GM19463 (cell line): ENCODE results near the gene ANKRD39.

Experiments used
- ATAC-seq: cut with Tn5 transposase; IDR thresholded peaks from one replicate; pipeline ENCODE4 v1.9.1; 2021; ENCODE audit warnings: mild to moderate bottlenecking, moderate library complexity; ENCODE audit not compliant: unreplicated experiment

Gene ANKRD39

DNA sequence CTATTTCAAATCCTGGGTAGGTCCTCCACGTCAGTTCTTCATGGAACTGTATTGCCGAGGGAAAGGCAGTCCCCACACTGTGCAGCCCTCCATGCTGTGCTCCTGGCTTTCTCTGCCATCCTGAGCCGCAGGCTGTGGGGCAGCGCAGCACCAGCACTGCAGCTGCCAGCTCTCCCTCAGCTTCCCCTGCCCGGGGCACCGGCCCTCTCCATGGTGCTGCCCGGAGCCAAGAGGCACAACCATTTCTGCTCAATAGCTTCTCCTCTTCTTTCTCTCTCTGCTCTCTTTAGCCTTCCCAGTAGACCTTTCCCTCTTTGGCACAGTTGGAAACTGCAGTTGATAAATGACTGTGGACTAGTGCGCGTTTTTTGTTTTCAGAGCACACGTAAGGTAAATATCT lies 26.1 kb downstream of the ANKRD39 start:
- ATAC-seq: no peak

DNA sequence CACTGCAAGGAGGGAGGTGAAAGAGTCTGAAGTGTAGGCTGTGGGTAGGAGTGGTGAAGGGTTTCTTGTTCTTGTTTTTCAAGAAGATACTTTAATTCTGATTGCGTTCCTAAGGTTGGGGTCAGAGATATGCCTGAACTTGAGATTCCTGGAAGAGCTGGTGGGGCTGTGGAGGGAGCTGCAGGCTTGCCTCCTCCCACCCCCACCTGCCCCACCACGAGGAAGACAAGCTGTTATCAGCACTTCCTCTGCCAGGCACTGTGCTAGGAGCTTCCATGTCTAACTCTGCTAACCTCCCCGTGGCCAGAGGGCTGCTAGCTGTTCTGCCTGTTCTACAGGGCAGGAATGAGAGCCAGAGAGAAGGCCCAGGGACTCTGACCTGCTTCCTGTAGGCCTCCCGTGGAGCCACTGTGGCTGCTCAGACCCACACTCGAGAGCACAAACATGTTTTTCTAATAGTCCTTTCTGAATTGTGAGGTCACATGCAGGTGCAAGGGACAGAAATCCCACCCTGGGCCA lies 27.7 kb downstream of the ANKRD39 start:
- no peak for ATAC-seq

DNA sequence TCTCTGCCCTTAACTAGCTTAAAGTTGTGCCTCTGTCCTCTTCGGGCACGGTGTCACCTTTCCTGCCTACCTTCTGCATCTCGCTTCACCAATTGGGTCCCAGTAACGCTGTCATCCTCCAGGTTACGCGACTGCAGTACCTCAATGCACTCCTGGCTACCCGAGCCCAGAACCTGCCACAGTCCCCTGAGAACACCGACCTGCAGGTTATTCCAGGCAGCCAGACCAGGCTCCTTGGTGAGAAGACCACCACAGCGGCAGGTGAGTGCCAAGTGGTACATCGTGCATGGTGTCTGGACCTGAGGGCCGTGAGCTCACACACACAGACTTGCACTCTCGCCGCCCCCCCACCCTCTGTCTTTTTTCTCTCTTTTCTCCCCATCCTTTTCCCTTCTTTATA lies 28.9 kb downstream of the ANKRD39 start:
- ATAC-seq: no peak

DNA sequence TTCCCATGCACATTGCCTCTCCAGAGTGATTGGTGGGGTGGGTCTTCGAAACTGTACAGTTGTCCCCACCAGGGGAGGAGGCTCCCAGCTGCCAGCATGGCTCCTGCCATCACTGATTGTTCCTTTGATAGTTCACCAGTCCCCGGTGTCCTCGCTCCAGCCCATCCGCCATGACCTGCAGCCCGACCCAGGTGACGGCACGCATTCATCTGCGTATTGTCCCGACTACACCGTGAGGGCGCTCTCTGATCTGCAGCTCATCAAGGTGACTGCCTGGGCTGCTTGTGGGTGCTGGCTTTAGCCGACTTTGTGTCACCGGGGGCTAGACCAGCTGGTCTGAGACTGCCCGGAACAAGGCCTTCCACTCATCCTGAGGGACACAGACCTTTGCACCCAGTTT lies 29.4 kb downstream of the ANKRD39 start:
- ATAC-seq: no peak

DNA sequence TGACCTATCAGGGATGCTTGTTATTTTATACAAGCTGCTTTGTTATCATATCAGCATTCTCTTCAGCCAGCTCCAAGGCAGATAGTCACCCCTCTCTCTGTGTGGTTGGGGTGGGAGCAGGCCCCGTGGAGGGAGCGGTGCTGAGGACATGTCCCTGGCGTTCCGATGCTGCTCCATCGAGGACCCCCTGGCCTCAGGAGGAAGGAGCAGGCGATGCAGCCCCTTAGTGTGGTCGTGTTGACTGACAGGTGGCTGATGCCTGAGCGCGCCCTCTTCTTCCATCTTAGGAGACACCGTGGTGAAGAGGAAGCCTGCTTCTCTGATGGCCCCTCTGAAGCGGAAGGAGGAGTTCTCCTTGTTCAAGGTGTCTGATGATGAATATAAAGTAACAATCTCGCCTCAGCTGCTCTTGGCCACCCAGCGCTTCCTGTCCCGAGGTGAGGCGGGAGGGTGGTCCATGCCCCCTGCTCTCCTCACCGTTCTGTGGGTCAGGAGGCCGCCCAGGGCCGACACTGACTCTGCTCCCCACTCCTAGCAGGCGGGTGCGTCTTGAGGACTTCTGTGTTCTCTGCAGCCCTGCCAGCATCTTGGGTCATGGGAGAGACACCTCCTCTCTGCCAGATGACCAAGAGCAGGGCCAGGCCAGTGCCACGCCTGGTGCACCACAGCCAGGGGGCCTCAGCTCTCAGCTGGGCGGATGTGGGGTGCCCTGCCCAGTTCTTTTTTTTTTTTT lies 31.1 kb downstream of the ANKRD39 start:
- no peak for ATAC-seq

DNA sequence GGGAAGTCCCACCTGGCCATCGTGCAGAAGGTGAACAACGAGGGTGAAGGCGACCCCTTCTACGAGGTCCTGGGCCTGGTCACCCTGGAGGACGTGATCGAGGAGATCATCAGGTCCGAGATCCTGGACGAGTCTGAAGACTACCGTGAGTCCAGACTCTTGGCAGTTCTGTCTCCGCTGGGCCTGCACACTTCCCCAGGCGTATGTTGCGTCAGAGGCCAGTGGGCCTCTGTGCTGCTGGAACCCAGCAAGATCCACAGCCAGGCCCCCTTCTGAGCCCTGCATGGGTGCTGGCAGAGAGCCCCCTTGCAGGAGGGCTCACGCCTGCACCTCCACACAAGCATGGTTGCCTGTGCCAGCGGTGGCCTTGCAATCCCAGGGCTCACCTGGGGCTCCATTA lies 32.8 kb downstream of the ANKRD39 start:
- ATAC-seq: no peak

DNA sequence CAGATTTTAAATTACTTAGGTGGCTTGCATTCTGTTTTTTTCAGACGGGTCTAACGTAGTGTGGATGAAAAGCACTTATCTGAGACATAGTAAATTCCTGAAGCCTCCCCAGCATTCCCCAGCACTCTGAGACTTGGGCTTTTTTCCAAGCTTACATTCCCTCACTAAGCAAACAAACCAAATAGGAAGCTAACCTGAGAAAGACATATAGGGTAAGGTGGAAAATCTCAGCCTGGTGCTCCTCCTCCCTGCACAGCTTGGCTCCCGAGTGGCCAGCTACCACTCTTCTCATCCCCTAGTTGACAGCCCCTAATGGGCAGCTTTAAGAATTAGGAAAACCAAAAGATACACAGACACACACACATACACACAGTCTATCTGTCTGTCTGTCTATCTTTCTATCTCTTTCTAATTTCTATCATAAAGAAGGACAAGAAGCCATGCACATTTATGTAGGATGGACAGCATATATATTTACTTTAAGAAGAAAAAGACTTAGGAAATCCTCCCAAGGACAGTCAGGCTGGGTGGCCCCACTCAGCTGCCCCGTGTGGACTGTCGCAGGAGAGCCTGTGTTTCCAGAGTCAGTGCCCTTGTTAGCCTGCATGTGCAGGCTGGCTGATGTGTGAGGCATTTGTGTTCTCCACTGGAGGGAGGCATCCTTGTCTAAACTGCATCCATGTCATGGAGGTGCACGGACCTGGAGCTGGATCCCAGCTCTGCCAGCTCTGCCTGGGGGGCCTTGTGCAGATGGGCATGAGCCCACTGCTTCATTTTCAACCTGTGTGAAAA lies 33.5 kb downstream of the ANKRD39 start:
- ATAC-seq: no peak

DNA sequence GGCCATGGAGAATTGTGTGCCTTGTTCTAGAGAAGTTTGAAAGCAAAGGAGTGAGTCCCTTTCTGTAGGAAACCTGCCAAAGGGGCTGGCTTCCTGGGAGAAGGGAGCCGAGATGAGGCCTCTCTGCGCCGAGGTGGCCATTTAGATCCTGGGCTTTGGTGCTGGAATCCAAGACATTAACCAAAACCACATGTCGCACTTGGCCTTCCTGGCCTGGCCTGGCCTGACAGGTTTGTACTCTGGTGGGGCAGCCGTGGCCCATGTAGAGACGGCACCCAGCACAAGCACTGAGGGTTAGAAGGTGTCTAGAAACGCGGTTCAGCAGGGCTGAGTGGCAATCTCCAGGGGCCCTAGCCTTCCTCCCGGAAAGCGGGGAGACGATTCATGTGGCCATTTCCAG lies 34.6 kb downstream of the ANKRD39 start:
- ATAC-seq: no peak

DNA sequence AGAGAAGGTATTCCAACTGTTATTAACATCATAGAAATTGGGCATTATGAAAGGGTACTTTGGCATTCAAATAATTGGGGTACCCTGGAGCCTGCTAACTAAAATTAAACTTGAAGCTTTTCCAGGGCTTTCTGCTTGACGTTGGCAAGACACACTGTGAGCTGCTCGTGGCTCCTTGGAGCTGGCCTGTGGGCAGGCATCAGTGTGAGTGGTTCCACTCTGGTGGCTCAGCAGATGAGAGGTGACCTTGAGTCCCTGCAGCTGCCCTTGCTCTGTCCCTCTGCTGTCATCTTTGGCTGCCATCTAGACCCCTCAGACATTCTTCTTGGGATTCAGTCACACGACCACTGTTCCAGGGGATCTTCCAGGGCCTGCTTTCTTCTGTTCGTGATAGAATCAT lies 35.0 kb downstream of the ANKRD39 start:
- no peak for ATAC-seq

DNA sequence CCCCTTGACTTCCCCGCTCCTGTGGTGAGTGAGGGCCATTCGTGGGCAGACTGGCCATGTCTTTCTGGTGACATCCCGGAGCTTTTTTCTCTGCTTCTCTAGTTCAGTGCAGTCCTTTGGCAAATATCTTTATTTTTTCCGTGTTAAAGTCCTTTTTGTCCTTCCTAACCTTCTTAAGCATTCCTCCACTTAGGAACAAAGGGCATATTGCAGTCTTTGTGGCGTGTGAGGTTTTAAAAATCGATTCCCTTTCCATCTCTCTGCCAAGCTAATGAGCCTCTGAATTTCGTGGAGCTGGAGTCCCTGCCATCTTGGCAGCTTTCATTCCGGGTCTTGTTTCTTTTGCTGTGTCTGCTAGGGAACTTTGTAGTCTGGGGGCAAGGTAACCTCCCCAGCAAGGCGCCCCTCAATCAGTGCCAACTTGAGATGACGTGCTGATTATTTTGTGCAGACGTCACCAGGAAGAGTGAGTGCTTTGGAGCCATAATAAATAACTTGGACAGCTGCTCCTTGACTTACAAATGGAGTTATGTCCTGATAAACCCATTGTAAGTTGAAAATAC lies 36.6 kb downstream of the ANKRD39 start:
- ATAC-seq: no peak

DNA sequence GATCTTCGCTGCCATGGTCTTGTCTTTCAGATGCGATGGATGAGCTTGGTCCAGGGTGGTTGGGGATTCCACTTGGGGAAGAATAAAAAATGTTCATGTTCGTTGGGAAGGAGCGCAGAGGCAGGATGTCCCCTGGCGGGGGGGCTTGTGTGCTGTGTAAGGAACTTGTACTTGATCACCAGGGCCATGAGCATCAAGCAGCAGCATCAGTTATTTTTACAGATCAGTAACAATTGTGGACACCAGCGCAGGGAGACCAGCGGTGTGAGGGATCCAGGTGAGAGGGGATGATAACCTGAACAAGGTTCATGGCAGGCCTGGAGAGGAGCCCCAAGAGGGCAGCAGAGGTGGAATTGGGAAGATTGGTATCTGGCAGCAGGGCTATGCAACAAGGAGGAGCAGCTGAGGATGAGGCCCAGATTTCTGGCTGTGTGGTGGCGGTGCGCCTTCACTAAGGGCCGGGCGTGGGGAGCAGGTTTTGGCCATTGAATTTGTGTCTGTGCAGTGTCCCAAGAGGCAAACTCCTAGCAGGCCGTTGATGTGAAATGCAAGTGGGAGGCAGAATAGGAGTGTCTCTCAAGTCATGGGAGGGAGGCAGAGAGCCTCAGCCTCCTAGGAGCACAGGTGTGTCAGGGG lies 37.8 kb downstream of the ANKRD39 start:
- ATAC-seq: no peak

DNA sequence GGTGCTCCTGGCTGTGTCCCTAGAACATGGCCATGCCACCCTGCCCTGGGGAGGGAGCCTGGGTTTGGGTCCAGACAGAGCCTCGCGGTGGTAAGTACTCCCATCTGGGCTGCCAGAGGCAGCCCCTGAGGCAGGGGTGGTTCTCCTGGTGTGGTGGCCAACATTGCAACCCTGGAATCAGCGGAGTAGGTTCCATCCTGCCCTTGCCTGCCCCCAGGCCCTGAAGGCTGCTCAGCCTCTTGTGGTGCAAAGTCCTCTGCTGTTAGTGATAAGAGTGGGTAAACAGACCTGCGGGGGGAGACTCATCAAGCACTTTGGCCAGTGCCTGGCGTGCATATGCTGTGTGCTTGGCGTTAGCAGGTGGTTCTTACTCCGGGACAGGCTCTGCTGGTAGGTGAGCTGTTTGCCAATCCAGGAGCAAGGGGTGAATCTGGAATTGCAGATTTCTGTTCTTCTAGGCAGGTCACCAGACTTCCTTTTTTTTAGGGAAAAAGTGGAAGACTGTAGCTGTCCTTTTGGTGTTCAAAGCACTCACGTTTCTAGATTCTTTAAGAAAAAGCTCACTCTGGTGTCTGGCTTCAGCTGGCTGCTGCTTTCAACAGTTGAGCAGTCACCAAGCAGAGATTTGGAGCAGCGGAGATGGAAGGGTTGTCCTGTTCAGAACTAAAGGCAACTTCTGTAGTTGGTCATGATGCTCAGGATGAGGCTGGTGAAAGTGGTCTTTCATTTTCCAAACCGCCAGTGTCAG lies 38.5 kb downstream of the ANKRD39 start:
- ATAC-seq: no peak

DNA sequence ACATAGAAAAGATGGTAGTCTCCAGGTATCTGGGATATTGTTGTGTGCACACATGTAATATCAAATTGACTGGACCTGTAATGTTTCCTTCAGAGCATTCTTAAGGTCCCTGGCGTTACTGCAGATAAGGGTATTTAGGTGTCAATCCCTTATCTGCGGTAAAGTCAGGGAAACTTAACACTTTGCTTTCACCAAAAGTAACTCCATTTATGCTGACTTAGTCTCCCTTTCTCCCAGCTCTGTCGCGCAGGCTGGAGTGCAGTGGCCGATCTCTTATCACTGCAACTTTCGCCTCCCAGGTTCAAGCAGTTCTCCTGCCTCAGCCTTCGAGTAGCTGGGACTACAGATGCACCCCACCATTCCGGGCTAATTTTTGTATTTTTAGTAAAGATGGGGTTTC lies 39.9 kb downstream of the ANKRD39 start:
- no peak for ATAC-seq

DNA sequence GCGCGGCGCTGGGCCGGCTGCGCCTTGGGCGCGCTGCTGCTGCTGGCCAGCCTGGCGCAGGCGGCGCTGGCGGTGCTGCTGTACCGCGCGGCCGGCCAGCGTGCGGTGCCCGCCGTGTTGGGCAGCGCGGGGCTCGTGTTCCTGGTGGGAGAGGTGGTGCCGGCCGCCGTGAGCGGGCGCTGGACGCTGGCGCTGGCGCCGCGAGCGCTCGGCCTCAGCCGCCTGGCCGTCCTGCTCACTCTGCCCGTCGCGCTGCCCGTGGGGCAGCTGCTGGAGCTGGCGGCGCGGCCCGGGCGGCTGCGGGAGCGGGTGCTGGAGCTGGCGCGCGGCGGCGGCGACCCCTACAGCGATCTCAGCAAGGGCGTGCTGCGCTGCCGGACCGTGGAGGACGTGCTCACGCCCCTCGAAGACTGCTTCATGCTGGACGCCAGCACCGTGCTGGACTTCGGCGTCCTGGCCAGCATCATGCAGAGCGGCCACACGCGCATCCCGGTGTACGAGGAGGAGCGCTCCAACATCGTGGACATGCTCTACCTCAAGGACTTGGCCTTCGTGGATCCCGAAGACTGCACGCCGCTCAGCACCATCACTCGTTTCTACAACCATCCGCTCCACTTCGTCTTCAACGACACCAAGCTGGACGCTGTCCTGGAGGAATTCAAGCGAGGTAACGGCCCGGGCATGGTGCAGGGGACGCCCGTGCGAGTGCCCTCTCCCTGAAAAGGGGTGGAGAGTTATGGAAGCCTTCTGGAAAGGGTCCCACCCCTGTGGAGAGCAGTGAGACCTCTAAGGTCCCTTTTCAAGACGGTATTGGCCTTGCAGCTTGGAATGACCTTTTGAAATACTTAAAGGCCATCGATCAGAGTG lies 40.7 kb downstream of the ANKRD39 start:
- no peak for ATAC-seq

DNA sequence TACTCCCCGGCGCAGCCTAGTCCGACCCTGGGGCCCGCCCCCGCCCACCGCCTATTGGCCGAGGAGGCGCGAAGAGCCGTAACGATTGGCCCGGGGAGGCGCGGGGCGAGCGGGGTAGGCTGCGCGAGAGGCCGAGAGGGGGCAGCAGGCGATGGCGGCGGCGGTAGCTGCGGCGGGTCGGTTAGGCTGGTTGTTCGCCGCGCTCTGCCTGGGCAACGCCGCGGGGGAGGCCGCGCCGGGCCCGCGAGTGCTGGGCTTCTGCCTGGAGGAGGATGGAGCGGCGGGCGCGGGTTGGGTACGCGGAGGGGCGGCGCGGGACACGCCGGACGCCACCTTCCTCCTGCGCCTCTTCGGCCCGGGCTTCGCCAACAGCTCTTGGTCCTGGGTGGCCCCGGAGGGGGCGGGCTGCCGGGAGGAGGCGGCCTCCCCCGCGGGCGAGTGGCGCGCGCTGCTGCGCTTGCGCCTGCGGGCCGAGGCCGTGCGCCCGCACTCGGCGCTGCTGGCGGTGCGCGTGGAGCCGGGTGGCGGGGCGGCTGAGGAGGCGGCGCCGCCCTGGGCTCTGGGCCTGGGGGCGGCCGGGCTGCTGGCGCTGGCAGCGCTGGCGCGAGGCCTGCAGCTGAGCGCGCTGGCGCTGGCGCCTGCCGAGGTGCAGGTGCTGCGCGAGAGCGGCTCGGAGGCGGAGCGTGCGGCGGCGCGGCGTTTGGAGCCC lies 41.5 kb downstream of the ANKRD39 start, which contains the start of gene CNNM3:
Gene CNNM3, plus strand, starts transcription at position 142 of the 709 bp plus-strand sequence. Its CDS starts 10 bp downstream, at position 152.
- peak; percentile 88 for ATAC-seq

DNA sequence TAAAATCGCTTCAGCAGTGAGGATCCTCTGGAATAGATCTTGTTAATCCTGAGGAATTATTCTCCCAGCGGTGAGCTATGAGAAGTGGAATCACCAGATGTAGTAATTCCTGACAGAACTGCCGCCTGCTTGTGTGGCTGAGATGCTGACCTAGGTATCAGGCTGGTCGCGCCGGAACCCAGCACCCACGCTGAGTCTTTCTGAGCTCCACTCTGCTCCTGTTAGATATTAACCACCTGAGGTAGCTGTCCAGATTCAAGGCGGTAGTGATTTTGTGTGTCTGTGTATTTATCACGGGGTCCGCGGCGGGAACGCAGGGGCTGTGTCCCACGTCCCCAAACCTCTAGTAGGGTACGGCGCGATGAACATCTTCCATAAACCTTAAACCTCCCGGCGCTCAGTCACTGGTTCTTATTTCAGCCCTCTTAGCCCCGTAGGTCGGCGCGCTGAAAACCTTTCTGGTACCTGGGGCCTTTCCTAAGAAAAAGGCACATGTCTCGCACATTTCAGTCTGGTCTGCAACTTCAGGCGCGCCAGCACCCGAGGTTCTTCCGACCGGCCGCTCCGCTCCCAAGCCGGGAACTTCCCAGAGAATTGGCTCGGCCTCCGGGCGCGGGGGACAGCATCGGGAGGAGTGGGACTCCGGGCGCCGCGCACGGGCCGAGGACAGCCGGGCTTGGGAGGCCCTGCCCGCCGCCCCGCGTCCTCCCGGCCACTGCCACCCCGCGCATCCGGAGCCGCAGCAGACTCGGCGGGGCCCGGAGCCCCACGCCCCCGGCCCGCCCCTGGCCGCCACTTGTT lies 42.3 kb downstream of the ANKRD39 start:
- ATAC-seq: no peak

DNA sequence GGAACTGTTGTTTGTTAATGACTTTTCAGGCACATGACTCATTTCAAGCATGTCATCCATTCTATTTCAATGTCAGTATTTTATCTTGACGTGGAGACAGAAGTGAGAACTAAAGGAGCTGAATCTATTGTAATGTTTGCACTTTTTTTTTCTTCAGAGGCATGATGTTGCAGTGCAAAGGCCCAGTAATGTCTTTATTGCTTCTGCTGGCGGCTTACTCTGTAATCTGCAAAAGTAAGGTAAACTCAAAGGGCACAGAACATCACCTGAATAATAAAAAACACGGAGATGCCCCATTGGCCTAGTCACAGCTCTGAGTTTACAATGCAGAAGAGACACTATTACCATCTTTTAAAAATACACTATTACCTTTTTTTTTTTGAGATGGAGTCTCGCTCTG lies 44.2 kb downstream of the ANKRD39 start:
- ATAC-seq: no peak

DNA sequence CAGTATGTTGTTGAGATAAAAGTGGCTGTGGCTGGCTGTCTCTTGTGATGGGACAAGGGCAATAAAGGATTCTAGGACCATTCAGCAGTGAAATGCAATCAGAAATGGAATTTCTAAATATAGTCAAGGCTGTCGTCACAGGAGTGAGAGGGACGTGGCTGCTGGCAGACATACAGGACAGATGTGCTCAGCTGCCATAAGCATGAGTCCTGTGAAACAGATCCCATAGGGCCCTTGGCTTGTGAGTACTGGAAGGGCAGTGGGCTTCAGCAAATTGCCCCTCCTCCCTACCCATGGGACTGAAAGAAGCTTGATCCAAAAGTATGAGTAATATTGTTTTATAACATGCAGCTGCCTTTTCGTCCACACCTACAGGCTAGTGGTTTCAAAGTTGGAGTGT lies 45.9 kb downstream of the ANKRD39 start:
- ATAC-seq: no peak
